ENCODE data around the gene SART1. TPM values are rescaled to one million over a fixed set of nuclear protein-coding genes. Genes with fewer than 3 reads are reported as not detected.
A peak's percentile ranks its signal among the peaks of the same experiment; 100 is the strongest.

The SART1 gene
- total RNA-seq, 1 donor from 2014 or later = 36.5 TPM

DNA sequence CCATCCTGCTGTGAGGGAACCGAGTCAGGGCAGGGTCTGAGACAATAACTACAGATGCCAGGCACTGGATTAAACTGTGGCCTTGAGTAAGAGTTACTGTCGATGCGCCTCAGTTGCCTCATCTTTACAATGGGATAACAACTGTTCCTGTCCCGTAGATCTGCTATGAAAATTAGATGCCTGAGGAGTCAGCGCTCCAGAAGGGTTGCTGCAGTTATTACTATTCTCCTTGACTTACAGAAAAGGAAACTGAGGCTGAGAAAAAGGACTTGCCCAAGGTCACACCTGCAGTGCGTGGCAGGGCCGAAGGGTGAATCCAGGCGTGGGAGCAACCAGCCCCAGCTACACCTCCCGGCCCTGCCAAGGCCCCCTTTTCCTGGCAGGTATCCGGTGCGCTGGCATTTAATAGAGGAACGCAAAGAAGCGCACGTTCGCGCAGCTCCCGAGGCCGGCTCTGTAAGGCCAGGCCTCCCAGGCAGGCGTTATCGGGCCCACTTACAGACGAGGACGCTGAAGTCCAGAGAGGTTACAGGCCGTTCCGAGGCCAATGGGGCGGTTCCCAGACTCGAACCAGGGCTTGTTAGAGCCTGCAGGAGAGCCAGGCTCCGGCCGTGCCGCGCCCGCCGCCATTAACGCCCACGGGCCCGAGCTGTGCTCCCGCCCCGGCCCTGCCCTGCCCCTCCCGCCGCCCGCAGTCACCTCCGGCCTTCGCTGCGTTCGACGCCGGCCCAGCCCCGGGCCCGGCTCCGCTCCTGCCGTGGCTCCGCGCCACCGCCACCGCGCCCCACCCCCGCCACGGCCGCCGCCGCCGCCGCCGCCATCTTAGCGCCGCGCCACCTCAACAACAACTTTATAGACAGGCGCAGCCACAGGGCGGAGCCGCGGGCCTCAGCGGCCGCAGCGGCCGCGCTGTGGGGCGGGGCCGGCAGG lies 43.1 kb upstream of the SART1 start, which contains the start of gene C11orf68:
Gene C11orf68 (minus strand): TSS at position 852 of the 930 bp plus-strand sequence. CDS start 31 bp downstream, at position 821.
- DNase-seq (ENCODE audit: low read depth) (no peak), FAIRE-seq (no peak)
- H3K36me3 Mint-ChIP-seq (ENCODE audit: low read depth, unreplicated experiment) = peaks cover 10% of the 10 kb centered on the region
- no peaks in the 10 kb centered on the region for H3K27me3 ChIP-seq (ENCODE audit: insufficient read depth, low read length)
- H3K9me3 ChIP-seq (ENCODE audit: insufficient read depth, low read depth, low read length) = no peaks in the 10 kb centered on the region
- peak within 1 kb of the TSS; percentile 91 for H3K4me3 Mint-ChIP-seq (ENCODE audit: unreplicated experiment)
- TF ChIP-seq EZH2 (IDR thresholded peaks at IDR 0.05; ENCODE audit: insufficient read depth, low read length) = no peak
- TF ChIP-seq, protein P1, sequence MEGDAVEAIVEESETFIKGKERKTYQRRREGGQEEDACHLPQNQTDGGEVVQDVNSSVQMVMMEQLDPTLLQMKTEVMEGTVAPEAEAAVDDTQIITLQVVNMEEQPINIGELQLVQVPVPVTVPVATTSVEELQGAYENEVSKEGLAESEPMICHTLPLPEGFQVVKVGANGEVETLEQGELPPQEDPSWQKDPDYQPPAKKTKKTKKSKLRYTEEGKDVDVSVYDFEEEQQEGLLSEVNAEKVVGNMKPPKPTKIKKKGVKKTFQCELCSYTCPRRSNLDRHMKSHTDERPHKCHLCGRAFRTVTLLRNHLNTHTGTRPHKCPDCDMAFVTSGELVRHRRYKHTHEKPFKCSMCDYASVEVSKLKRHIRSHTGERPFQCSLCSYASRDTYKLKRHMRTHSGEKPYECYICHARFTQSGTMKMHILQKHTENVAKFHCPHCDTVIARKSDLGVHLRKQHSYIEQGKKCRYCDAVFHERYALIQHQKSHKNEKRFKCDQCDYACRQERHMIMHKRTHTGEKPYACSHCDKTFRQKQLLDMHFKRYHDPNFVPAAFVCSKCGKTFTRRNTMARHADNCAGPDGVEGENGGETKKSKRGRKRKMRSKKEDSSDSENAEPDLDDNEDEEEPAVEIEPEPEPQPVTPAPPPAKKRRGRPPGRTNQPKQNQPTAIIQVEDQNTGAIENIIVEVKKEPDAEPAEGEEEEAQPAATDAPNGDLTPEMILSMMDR (IDR thresholded peaks at IDR 0.05; ENCODE audit: insufficient read depth, low read depth, low read length) = no peak
- peak within 1 kb of the TSS; percentile 95 for H3K9ac ChIP-seq (ENCODE audit: low read length)
- H3K27me3 Mint-ChIP-seq (ENCODE audit: low read depth, unreplicated experiment) = no peaks in the 10 kb centered on the region
- peak within 1 kb of the TSS; percentile 83 for H3K27ac Mint-ChIP-seq (ENCODE audit: unreplicated experiment)
- peaks cover 28% of the 10 kb centered on the region for H3K4me1 Mint-ChIP-seq (ENCODE audit: low read depth, unreplicated experiment)
- H3K9me3 Mint-ChIP-seq (ENCODE audit: unreplicated experiment) = no peaks in the 10 kb centered on the region
- H2AFZ ChIP-seq (ENCODE audit: low read depth, low read length) = peak within 1 kb of the TSS; percentile 72
- H3K4me2 ChIP-seq (ENCODE audit: low read length) = peak within 1 kb of the TSS; percentile 98
- H3K79me2 ChIP-seq (ENCODE audit: insufficient read depth, low read length) = peaks cover 61% of the 10 kb centered on the region
- peaks cover 17% of the 10 kb centered on the region for H3K36me3 ChIP-seq (ENCODE audit: insufficient read depth, low read length)
- H3K4me3 ChIP-seq (ENCODE audit: insufficient read depth, low read depth, low read length) = peak within 1 kb of the TSS; percentile 87
- H3K4me1 ChIP-seq (ENCODE audit: insufficient read depth, low read length) = peaks cover 54% of the 10 kb centered on the region
- peak within 1 kb of the TSS; percentile 97 for H3K27ac ChIP-seq (ENCODE audit: low read depth, low read length)
- H4K20me1 ChIP-seq (ENCODE audit: insufficient read depth, low read length) = peaks cover 9% of the 10 kb centered on the region

DNA sequence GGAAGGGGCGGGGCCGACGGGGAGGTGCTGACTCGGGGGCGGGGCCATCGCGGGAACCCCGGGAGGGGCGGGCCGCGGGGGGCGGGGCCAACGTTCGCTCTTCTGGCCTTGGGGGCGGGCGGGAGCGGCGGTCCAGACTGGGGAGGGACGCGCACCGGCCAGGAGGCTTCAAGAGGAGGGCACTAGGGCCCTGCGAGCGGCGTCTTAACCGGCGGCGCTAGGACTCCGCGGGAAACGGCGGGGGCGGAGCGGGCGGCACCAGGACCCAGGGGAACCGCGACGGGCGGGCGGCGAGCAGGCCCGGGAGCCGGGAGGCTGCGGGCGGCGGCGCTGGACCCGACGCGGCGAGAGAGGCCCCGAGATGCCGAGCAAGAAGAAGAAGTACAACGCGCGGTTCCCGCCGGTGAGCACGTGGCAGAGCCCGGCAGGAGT lies 42.4 kb upstream of the SART1 start, which contains the start of gene DRAP1:
Gene DRAP1 (plus strand): TSS at position 286 of the 432 bp plus-strand sequence. CDS start 76 bp downstream, at position 362.
- Histone ChIP-seq H3K4me3 (ENCODE audit: insufficient read depth, low read depth, low read length) (peak within 1 kb of the TSS; percentile 87), H3K36me3 (ENCODE audit: insufficient read depth, low read length) (peaks cover 17% of the 10 kb centered on the region), H3K27me3 (ENCODE audit: insufficient read depth, low read length) (no peaks in the 10 kb centered on the region), H3K79me2 (ENCODE audit: insufficient read depth, low read length) (peaks cover 61% of the 10 kb centered on the region), H3K9ac (ENCODE audit: low read length) (peak within 1 kb of the TSS; percentile 95), H3K27ac (ENCODE audit: low read depth, low read length) (peak within 1 kb of the TSS; percentile 97), H2AFZ (ENCODE audit: low read depth, low read length) (peak within 1 kb of the TSS; percentile 72), H3K4me2 (ENCODE audit: low read length) (peak within 1 kb of the TSS; percentile 98), H4K20me1 (ENCODE audit: insufficient read depth, low read length) (peaks cover 9% of the 10 kb centered on the region), H3K4me1 (ENCODE audit: insufficient read depth, low read length) (peaks cover 49% of the 10 kb centered on the region), H3K9me3 (ENCODE audit: insufficient read depth, low read depth, low read length) (no peaks in the 10 kb centered on the region)
- peak within 1 kb of the TSS; percentile 83 for H3K27ac Mint-ChIP-seq (ENCODE audit: unreplicated experiment)
- H3K36me3 Mint-ChIP-seq (ENCODE audit: low read depth, unreplicated experiment) = peaks cover 10% of the 10 kb centered on the region
- TF ChIP-seq, protein P1 (IDR thresholded peaks at IDR 0.05; ENCODE audit: insufficient read depth, low read depth, low read length) = no peak
- no peak for TF ChIP-seq EZH2 (IDR thresholded peaks at IDR 0.05; ENCODE audit: insufficient read depth, low read length)
- no peak for FAIRE-seq
- DNase-seq (ENCODE audit: low read depth) = peak; percentile 95
- H3K4me1 Mint-ChIP-seq (ENCODE audit: low read depth, unreplicated experiment) = peaks cover 28% of the 10 kb centered on the region
- peak within 1 kb of the TSS; percentile 91 for H3K4me3 Mint-ChIP-seq (ENCODE audit: unreplicated experiment)
- H3K9me3 Mint-ChIP-seq (ENCODE audit: unreplicated experiment) = no peaks in the 10 kb centered on the region
- H3K27me3 Mint-ChIP-seq (ENCODE audit: low read depth, unreplicated experiment) = no peaks in the 10 kb centered on the region
